HUES48 (cell line): ENCODE data around the gene MISFA.
"Not testable (repeated sequence)": the region's sequence is repeated elsewhere in the genome, so short reads cannot be mapped to it uniquely, and the experiment has no call there.

Experiments used
- H3K27ac ChIP-seq: one replicate; pipeline ENCODE4 v1.7.0; 2013; ENCODE audit warnings: low read depth, low read length, inconsistent platforms
- H3K27me3 ChIP-seq: 2 replicates; pipeline ENCODE4 v1.6.1; 2013; ENCODE audit warnings: mild to moderate bottlenecking, low read length; ENCODE audit not compliant: control insufficient read depth, insufficient read depth
- H3K36me3 ChIP-seq: 2 replicates; pipeline ENCODE4 v1.6.1; 2013; ENCODE audit warnings: low read length; ENCODE audit not compliant: control insufficient read depth, insufficient read depth
- H3K4me1 ChIP-seq: 2 replicates; pipeline ENCODE4 v1.6.1; 2013; ENCODE audit warnings: mild to moderate bottlenecking, low read length; ENCODE audit not compliant: control insufficient read depth, insufficient read depth
- H3K4me3 ChIP-seq: 2 replicates; pipeline ENCODE4 v1.5.1; 2013; ENCODE audit warnings: mild to moderate bottlenecking, low read depth, low read length
- H3K9ac ChIP-seq: 2 replicates; pipeline ENCODE4 v1.6.1; 2013; ENCODE audit warnings: mild to moderate bottlenecking, low read depth, low read length, moderate library complexity
- H3K9me3 ChIP-seq: 2 replicates; pipeline ENCODE4 v1.6.1; 2013; ENCODE audit warnings: low read length; ENCODE audit not compliant: control insufficient read depth, insufficient read depth

Gene MISFA

DNA sequence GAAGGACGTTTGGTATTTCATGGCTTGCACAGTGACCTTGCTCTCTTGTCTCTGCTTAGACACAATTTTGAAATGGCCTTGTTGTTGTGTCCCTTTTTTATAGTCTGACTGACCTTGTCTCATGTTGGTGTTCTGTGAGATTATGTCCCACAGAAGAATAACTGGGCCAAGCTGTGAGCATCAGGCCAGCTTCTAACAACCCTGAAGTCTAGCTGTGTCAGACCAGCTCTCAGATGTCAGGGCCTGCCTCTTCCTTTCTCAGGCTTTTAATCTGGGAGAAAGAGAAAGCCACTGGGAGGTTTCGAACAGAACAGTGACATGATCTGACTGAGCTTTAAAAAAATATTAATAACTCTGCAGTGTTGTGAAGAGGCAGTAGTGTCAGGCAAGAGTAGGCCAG lies 9.0 kb upstream of the MISFA start:
- H3K36me3 ChIP-seq: peaks cover 2% of the 10 kb centered on the region
- H3K9me3 ChIP-seq: no peaks in the 10 kb centered on the region
- no peak overlapping the region for H3K9ac ChIP-seq
- no peaks in the 10 kb centered on the region for H3K27me3 ChIP-seq
- H3K27ac ChIP-seq: no peak overlapping the region
- no peaks in the 10 kb centered on the region for H3K4me1 ChIP-seq
- H3K4me3 ChIP-seq: no peak overlapping the region

DNA sequence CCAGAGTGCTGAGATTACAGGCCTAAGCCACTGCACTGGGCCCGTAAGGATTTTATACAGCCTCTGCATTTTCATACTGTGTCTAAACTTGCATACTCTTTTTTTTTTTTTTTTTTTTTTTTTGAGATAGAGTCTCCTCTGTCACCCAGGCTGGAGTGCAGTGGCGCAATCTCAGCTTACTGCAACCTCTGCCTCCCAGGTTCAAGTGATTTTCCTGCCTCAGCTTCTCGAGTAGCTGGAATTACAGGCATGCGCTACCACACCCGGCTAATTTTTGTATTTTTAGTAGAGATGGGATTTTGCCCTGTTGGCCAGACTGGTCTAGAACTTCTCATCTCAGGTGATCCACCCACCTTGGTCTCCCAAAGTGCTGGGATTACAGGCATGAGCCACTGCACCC lies 5.5 kb upstream of the MISFA start:
- H3K9me3 ChIP-seq, H3K4me3 ChIP-seq, H3K27ac ChIP-seq, H3K4me1 ChIP-seq, H3K9ac ChIP-seq, H3K27me3 ChIP-seq: not testable (repeated sequence)
- H3K36me3 ChIP-seq: peaks cover 14% of the 10 kb centered on the region

DNA sequence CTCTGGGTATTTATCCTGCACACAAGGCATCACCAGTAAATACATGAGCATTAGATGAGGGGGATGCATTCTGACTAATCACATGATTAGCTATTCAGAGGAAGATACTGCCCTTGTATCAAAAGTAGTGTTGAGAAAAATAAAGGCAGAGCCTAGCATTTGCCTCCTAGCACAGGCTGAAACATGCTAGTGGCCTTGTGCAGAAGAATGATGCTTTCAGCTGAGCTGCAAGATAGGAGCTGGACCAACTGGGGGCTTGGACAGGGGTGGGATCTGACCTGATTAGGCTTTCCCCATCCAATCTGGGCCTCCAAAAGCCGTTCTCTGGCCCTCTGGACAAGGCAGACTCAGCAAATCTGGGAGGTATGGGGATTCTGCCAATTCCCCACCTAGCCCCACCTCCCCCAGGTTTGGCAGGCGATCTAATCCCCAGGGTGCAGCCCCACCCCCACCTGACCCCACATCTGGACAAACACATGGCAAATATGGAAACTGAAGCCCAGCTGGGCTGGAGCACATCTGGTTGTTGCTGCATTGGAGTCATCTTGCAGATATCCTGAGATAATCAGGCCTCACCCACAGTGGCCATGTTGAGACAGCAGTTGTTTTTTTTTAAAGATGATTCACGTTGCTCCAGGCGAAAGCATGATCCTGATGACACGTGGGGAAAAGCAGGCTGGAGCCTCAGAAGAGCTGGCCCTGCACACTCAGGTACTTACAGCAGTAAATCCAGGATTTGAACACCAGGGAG lies 4.4 kb upstream of the MISFA start:
- no peak overlapping the region for H3K9ac ChIP-seq
- no peak overlapping the region for H3K4me3 ChIP-seq

DNA sequence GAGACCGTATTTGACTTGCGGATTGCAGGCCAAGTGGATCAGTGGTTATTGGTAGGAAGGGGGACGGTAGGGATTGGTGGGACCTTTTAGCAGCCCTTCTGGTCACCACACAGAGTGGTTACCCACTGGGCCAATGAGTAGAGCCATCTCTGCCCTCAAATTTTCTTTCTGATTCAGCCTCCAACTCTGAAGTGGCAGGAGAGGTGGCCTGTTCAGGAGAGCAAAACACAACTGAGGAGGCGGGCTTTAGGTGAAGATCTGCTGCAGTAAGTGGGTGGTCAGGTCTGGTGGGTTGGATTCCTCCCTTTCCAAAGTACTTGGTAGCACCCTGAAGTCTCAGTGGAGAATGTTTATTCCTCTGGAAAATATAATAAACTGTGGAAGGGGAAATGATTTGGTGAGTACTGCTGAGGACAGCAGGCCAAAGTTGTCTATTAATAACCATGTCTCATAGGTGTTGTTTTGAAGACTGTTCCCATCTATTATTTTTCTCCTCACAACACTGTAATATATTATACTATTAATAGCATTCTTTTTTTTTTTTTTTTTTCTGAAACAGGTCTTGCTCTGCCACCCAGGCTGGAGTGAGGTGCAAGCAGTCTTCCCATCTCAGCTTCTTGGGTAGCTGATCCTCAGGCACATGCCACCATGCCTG lies 1.5 kb downstream of the MISFA start:
- no peaks in the 10 kb centered on the region for H3K27me3 ChIP-seq
- no peak overlapping the region for H3K9ac ChIP-seq
- H3K4me3 ChIP-seq: no peak overlapping the region
- no peak overlapping the region for H3K27ac ChIP-seq
- H3K9me3 ChIP-seq: no peaks in the 10 kb centered on the region
- no peaks in the 10 kb centered on the region for H3K4me1 ChIP-seq
- peaks cover 10% of the 10 kb centered on the region for H3K36me3 ChIP-seq

More for the DNA sequence above, 4.4 kb upstream of the MISFA start:
- Histone ChIP-seq H3K27me3 (no peaks in the 10 kb centered on the region), H3K4me1 (no peaks in the 10 kb centered on the region), H3K27ac (no peak overlapping the region), H3K9me3 (no peaks in the 10 kb centered on the region), H3K36me3 (peaks cover 14% of the 10 kb centered on the region)

DNA sequence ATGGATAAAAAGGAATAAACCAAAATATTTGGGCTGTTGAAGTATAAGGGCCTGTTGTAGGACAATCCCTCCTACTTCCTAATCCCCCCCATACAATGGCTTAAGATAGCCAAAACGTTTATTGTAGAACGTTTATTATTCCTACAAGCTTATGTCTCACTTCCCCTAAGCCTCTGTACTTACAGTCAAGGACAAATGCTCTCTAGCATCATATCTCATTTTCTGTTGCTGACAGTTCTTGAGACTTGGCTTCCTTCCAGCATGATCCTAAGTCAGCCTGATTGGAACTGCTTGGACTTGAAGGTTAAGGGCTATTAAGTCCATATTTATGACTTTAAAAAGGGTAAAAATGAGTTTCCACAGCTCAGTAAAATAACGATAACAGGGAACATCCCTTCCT lies 8.8 kb downstream of the MISFA start:
- Histone ChIP-seq H3K4me3 (no peak overlapping the region), H3K27ac (no peak overlapping the region), H3K4me1 (peaks cover 11% of the 10 kb centered on the region), H3K9me3 (no peaks in the 10 kb centered on the region), H3K27me3 (no peaks in the 10 kb centered on the region), H3K36me3 (peaks cover 43% of the 10 kb centered on the region), H3K9ac (no peak overlapping the region)

DNA sequence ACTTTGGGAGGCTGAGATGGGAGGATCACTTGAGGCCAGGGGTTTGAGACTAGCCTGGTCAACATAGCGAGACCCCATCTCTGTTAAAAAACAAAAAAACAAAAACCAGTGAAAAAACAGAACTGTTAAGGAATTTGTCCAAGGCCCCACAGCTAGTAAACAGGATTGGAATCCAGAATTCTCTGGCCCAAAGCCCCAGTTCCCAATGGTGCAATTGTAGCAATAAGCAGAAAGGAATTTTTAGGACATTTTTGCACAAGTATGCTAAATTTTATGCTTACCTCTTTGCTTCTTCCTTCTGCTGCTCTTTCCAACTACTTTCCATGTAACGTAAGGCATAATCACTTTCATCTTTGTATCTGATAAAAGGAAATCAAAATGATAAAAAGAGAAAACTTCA lies 11.6 kb downstream of the MISFA start:
- peaks cover 64% of the 10 kb centered on the region for H3K36me3 ChIP-seq
- H3K4me3 ChIP-seq: no peak overlapping the region
- H3K27me3 ChIP-seq: no peaks in the 10 kb centered on the region
- H3K9ac ChIP-seq: no peak overlapping the region
- H3K9me3 ChIP-seq: no peaks in the 10 kb centered on the region
- no peak overlapping the region for H3K27ac ChIP-seq
- H3K4me1 ChIP-seq: peaks cover 11% of the 10 kb centered on the region

DNA sequence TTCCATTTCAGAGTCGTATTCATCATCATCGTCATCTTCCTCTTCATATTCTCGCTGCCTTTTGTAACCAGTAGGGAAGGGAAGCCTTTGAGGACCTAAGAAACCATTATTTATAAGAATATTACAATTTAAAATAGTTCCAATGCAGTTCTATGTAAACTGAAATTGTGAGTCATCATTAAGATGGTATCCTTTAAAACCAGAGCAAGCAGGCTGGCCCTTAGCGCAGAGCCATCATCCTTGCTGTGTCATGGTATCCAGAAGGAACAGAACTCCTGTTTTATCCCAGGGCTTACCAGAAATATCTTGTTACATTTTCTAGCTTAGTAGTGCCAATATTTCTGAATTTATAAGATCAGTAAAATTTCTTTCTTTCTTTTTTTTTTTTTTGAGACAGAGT lies 12.8 kb downstream of the MISFA start:
- H3K27ac ChIP-seq: no peak overlapping the region
- H3K9me3 ChIP-seq: no peaks in the 10 kb centered on the region
- peaks cover 67% of the 10 kb centered on the region for H3K36me3 ChIP-seq
- no peak overlapping the region for H3K9ac ChIP-seq
- no peaks in the 10 kb centered on the region for H3K27me3 ChIP-seq
- peaks cover 7% of the 10 kb centered on the region; the same call in 1 of the 2 replicates for H3K4me1 ChIP-seq
- no peak overlapping the region for H3K4me3 ChIP-seq

DNA sequence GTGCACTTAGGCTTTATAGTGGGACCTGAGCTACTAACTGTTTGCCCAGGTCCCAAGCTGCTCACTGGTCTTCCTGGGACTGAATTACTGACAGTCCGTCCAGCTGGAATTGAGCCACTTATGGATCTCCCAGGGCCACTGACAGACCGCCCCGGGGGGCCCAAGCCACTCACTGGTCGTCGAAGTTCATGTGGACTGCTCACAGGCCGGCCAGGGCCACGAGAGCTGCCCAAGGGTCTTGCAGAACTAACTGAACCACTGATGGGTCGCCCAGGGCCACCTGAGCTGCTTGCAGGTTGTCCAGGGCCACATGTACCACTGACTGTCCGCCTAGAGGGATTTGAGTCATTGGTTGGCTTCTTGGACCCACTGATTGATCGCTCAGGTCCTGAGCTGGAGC lies 15.1 kb downstream of the MISFA start:
- peaks cover 55% of the 10 kb centered on the region for H3K36me3 ChIP-seq

DNA sequence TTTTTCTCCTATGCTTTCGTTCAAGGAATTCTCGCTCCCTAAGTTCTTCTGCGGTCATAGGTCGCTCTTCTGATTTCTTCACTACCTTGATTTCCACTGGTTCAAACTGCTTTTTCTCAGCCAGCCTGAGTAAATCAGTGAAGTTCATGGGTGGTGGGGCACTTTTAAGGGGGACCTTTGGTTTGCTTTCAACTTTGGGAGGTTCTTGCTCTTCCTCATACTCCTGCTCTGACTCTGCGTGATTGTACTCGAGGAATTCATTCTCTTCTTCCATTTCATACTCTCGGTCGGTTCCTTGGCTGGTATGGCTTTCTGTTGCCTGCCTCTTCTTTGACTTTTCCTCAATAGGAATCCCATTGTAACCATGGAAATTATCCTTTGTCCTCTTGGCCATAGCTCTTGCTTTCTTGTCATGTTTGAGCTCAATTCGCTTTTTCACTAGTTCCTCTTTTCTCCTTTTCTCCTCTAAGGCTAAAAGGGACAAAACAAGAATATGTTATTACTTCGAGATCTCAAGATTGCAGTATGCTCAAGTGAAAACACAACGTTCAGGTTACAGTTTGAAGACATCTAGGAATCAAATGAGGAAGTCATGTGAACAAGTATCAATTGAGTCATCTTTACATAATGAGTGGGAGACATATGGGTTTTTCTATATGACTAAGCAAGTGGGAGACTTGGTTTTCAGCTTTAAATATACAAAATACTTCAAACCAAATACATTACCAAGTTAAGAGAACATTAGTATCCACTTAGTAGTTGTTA lies 16.2 kb downstream of the MISFA start:
- H3K9ac ChIP-seq: no peak overlapping the region
- H3K36me3 ChIP-seq: peaks cover 50% of the 10 kb centered on the region
- H3K27ac ChIP-seq: no peak overlapping the region
- H3K4me3 ChIP-seq: no peak overlapping the region
- no peaks in the 10 kb centered on the region for H3K9me3 ChIP-seq
- no peaks in the 10 kb centered on the region for H3K4me1 ChIP-seq
- H3K27me3 ChIP-seq: no peaks in the 10 kb centered on the region

More for the DNA sequence above, 15.1 kb downstream of the MISFA start:
- Histone ChIP-seq H3K4me1 (no peaks in the 10 kb centered on the region), H3K9me3 (no peaks in the 10 kb centered on the region), H3K27me3 (no peaks in the 10 kb centered on the region), H3K9ac (no peak overlapping the region), H3K4me3 (no peak overlapping the region), H3K27ac (no peak overlapping the region)

DNA sequence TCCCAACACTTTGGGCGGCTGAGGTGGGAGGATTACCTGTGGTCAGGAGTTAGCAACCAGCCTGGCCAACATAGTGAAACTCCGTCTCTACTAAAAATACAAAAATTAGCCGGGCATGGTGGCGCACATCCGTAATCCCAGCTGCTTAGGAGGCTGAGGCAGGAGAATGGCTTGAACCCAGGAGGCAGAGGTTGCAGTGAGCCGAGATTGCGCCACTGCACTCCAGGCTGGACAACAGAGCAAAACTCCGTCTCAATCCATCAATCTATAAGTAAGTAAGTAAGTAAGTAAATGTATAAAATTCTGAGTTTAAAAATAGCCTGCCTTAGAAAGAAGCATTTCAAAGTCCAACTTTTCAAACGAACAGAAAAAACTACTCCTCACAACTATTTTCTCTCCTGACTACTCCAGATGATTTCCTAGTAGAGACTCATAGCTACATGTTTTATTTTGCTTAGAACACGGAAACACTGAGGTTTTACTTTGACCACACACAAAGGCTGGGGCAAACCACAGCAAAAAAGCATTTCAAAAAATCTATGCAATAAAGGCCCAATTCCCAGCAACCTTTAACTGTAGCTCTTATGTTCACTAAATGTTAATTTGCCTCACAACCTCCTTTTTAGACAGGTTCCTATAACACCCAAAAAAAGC lies 18.2 kb downstream of the MISFA start:
- Histone ChIP-seq H3K27me3 (no peaks in the 10 kb centered on the region), H3K9me3 (no peaks in the 10 kb centered on the region), H3K36me3 (peaks cover 34% of the 10 kb centered on the region), H3K4me3 (no peak overlapping the region), H3K27ac (no peak overlapping the region), H3K9ac (no peak overlapping the region), H3K4me1 (no peaks in the 10 kb centered on the region)
